HL-60 (cell line): ENCODE measurements around the gene TBX21.

Source experiments
- GABPA ChIP-seq: IDR thresholded peaks from 2 replicates; pipeline ENCODE4 v1.6.1; 2012; ENCODE audit warnings: low read depth
- POLR2AphosphoS5 ChIP-seq: IDR thresholded peaks from 2 replicates; pipeline ENCODE4 v1.6.1; 2012; ENCODE audit warnings: low read depth
- REST ChIP-seq: IDR thresholded peaks from 2 replicates; pipeline ENCODE4 v1.6.1; 2012; ENCODE audit warnings: low read depth; ENCODE audit not compliant: insufficient replicate concordance
- SPI1 ChIP-seq: IDR thresholded peaks from 2 replicates; pipeline ENCODE4 v1.6.1; 2012; ENCODE audit warnings: low read depth, mild to moderate bottlenecking, borderline replicate concordance
- TF ChIP-seq, protein P1 (sequence below): IDR thresholded peaks from one replicate; pipeline ENCODE4 v1.5.1; 2011; ENCODE audit warnings: low read length, control low read depth, inconsistent platforms; ENCODE audit not compliant: insufficient read depth

DNA sequence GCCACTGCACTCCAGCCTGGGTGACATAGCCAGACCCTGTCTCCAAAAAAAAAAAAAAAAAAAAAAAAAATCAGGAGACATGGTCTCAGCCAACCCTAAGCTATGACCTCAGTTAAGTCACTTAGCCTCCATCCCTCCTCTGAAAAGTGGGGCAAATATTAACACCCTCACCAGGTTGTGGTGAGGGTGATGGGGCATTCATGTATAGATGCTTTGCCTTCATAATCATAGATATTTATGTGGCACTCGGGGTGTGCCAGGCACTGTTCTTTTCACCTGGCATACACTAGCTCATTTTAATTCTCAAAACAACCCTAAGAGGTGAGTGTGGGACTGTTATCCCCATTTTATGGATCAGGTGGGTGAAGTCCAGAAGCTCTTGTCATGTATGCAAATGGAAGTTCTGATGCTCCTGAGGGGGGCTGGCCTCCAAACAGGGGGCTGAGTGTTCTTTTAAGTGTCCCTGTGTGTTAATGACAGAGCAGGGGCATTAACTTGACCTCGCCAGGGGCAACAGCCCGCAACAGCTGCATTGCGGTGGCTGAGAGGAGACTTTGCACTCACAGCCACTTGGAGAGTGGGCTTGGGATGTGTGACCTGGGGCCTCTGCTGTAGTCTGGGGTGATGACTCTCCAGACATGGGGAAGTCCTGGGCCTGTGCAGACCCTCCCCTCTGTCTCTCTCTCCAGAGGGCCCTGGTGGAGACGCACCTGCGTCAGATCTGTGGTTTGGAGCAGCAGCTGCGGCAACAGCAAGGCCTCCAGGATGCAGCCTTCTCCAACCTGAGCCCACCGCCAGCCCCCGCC is 34.9 kb upstream of the TBX21 start:
- TF ChIP-seq, protein P1, sequence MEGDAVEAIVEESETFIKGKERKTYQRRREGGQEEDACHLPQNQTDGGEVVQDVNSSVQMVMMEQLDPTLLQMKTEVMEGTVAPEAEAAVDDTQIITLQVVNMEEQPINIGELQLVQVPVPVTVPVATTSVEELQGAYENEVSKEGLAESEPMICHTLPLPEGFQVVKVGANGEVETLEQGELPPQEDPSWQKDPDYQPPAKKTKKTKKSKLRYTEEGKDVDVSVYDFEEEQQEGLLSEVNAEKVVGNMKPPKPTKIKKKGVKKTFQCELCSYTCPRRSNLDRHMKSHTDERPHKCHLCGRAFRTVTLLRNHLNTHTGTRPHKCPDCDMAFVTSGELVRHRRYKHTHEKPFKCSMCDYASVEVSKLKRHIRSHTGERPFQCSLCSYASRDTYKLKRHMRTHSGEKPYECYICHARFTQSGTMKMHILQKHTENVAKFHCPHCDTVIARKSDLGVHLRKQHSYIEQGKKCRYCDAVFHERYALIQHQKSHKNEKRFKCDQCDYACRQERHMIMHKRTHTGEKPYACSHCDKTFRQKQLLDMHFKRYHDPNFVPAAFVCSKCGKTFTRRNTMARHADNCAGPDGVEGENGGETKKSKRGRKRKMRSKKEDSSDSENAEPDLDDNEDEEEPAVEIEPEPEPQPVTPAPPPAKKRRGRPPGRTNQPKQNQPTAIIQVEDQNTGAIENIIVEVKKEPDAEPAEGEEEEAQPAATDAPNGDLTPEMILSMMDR = no peak
- TF ChIP-seq REST = no peak
- TF ChIP-seq POLR2AphosphoS5 = no peak
- no peak for TF ChIP-seq SPI1
- no peak for TF ChIP-seq GABPA
